A673 (cell line): ENCODE data around the gene NGB.

ENCODE experiments used
- CTCF ChIP-seq: fragments of 300-800, 200-600 bp; sonication (generic); conservative IDR thresholded peaks from 2 replicates; pipeline ENCODE4 v1.5.1; 2017; ENCODE audit warnings: low read depth, mild to moderate bottlenecking, antibody characterized with exemption, low read length, moderate library complexity, mixed read lengths
- EZH2 ChIP-seq: fragments of 200-600 bp; sonication (generic); IDR thresholded peaks from 2 replicates; pipeline ENCODE4 v1.6.1; 2017; ENCODE audit warnings: borderline replicate concordance, low read depth, mild to moderate bottlenecking, mixed read lengths, antibody characterized with exemption, low read length; ENCODE audit not compliant: poor library complexity, severe bottlenecking

- no peak for TF ChIP-seq CTCF
- no peak for TF ChIP-seq EZH2
Observed at GRCh38 chr14:77309131-77309530, 38.1 kb upstream of the NGB start.
